Renal cortical epithelial cell (primary cell): ENCODE results near the gene PCNX2. TPM values are rescaled to one million over a fixed set of nuclear protein-coding genes. Genes with fewer than 3 reads are reported as not detected.

Experiments
- DNase-seq: peaks from one replicate; pipeline ENCODE4 v3.0.0-alpha.2; 2011; ENCODE audit warnings: low read depth
- total RNA-seq: library from RNA; depleted of rRNA; stranded (reverse); fragments of >200 nt; gene quantifications from 2 replicates; pipeline ENCODE4 v1.2.3, GENCODE V29; 2014

The PCNX2 gene
- total RNA-seq, 1 donor from 2014 or later, result 28.9 TPM

- DNase-seq, result no peak
These were observed 38.7 kb downstream of the PCNX2 start for GRCh38 chr1:233256789-233257188.

DNA sequence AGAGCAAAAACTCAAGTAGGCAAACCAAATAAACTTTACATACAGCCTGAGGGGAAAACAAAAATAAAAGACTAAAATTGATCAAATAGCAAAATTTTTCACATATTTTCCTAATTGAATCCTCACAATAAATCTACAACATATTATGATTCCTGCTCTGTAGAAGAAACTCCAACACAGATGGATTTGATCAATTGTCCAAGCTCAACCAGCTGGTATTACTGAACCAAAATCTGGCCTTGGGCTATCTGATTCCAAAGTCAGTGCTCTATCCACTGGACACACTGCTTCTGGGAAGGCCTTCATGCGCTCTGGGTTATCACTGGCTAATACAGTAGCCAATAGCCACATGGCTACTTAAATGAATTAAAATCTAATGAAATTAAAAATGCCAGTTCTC, 39.3 kb downstream of the PCNX2 start:
- DNase-seq, result no peak

- no peak for DNase-seq
These were observed 40.4 kb downstream of the PCNX2 start for GRCh38 chr1:233255145-233255544.

DNA sequence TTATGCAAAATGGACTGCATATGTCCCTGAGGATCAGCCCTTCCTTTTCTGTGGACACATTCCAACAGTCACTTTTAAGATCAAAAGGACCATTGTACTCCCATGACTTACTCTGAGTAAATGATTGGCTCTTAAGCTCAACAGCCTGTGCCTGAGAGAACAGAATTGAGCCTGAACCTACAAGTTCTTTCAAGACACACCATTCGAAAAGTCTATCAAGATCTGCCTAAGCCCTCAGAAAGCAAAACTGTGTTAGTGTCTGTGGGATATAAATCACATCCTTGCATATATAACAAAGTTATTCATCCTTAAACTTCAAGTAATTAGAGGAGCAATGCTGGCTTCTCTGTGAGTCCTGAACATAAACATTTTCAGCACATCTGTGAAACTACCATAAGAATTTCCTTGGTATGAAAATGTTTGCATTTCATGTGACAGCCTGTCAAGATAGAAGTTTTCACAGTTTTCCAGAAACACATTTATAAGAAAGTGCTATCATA, 41.6 kb downstream of the PCNX2 start:
- DNase-seq, result peak; percentile 83

GRCh38 chr1:233253231-233253831, 42.2 kb downstream of the PCNX2 start:
- no peak for DNase-seq

- DNase-seq, result no peak
These were observed 43.1 kb downstream of the PCNX2 start for GRCh38 chr1:233252441-233252840.

GRCh38 chr1:233251201-233251720, 44.3 kb downstream of the PCNX2 start:
- DNase-seq, result no peak

GRCh38 chr1:233248014-233248413, 47.5 kb downstream of the PCNX2 start:
- no peak for DNase-seq

- DNase-seq, result no peak
These were observed 48.6 kb downstream of the PCNX2 start for GRCh38 chr1:233246965-233247364.

- no peak for DNase-seq
These were observed 50.2 kb downstream of the PCNX2 start for GRCh38 chr1:233245191-233245765.

- no peak for DNase-seq
These were observed 51.3 kb downstream of the PCNX2 start for GRCh38 chr1:233244183-233244582.

GRCh38 chr1:233242827-233243483, 52.6 kb downstream of the PCNX2 start:
- peak; percentile 33 for DNase-seq

DNA sequence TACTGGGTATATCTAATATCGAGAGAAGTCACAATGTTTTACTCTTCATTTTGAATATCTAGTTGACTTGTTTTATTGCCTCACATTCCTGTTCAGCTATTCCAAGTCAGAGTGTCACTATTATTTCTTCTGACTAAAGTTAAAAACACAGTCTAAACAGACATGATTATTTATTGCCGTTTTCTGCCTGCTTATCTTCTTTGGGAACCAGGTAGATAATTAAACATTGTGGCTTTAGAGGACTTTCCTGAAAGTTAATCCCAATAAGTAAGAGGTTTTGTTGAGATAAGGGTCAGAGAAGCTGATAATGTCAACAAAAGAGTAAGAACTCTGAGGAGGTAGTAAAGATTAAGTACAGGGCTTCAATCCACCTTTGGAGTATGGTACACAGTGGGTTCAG, 53.8 kb downstream of the PCNX2 start:
- no peak for DNase-seq

DNA sequence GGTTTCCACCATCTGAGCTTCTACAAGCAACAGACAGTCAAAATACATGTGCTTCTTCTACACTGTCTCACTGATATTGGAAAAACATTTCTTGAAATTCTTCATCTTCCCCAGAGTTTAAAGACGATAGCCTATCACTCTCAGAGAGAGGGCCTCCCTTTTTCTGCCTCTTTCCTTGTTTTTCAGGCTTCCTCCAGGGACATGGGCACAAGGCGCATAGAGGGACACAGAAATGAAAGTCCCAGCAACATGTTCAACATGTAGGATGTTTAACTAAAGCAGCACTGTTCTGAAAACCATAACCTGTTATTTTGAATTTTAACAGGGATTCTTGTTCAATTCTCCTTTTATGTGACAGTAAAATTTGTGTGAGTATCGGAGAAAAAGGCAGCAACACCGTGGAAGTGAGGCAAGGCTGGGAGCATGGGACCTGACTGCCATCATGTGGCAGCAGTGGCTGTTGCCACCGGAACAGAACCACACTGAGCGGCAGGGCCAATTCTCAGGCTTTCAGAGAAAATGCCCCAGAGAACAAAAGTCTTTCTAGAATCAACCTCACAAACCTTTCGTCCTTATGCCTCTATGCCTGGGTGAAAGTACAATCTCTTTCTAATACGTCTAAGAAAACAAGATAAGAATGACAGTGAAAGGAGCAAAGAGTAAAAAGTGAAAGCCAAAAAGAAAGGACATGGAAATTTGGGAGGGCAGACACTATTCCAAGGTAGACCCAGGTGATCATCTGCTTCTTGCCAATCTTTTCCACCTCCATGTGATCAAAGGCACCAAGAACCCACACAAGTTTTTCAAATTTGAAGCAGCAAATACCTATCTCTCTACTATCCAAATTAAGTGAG, 54.5 kb downstream of the PCNX2 start:
- peak; percentile 30 for DNase-seq

- DNase-seq, result no peak
These were observed 55.2 kb downstream of the PCNX2 start for GRCh38 chr1:233240371-233240770.

DNA sequence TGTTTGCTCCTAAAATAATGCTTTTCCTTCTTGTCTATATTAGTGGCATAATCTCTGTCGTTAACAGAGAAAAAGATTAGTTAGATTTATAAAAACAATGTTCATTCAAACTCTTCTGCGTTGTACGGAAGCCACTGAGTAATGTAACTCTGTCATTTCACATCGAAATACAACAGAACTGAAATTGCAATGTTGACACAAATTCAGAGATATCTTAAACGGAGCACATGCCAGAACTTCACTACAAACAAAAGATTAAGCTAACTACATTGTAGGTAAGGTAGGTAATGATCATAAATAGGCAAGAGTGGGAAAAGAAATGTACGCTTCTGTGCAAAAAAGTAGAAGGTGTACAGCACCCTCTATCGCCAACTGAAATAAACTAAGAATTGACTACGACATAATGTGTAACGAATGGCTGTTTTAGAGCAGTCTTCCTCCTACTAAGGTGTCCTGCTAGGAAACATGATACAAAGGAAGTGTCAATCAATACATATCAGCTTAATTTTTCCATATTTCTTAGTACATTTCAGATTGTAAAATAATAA, 56.6 kb downstream of the PCNX2 start:
- no peak for DNase-seq

DNA sequence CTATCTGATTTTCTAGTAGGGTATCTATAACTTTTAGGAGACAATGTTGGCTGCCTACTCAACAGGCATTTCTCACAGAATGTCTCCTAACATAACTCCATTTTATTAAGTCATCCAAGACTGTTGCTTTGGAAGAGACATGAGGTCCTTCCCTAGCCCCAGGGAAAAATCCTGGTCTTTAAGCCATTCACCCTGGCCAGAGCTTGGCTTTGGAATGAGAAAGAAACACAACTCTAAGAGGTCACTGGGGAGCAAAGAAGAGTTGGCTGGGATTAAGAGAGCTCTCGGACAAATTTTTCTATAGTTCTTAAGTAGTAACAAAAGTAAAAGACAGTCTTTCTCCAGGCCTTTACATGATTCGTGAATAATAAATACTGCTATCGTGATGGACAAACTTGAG, 57.9 kb downstream of the PCNX2 start:
- no peak for DNase-seq

DNA sequence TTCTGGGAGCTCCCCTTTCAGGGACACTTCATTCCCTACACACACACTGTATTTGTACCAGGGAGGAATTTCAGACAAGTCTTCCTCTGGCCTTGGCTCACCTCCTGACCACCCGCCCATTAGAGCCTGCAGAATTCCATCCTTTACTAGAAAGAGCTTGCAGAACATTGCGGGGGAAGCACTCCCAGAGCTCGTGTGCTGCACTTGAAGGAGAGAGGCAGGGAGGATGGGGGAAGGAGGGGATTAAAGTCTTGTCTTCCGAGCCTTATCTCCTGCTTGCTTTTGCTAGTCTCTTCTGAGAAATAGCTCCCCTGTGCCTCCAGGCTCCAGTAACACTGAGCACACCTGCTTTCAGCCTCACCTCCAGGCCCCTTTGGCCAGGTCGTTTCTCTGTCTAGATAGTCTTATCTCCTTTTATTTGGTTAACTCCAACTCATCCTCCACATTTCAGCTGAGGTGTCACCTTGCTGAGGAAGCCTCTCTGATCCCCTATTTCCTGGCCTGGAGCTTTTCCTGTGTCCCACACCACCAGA, 62.0 kb downstream of the PCNX2 start:
- DNase-seq, result no peak

- no peak for DNase-seq
These were observed 65.5 kb downstream of the PCNX2 start for GRCh38 chr1:233230011-233230410.

GRCh38 chr1:233229288-233229687, 66.2 kb downstream of the PCNX2 start:
- no peak for DNase-seq

DNA sequence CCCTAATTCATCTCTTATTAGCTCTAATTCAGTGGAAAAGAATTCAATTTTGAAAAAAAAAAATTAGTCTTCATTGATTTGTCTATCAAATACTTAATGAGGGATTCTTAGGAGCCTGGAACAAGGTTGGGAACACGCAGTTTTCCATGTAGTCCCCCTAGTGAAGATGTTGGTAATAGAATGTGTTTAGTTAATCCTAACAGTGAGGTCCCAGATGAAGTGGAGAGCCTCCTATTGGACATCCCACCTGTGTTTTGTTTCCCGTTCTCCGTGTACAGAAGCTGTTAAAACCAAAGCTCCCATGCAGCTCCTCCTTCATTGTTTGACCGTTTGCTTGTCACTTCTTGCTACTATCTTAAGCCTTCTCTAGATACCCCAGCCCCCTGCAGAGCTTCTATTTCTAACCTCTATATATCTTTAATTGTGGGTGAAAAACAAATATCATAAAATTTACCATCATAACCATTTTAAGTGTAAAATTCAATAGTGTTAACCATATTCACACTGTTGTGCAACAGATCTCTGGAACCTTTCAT, 67.5 kb downstream of the PCNX2 start:
- DNase-seq, result no peak
